HEK293 (cell line): Measurements from ENCODE around the gene RGS7.

Source experiments
- CTCF ChIA-PET: fragments of 350-600 bp; formaldehyde crosslinking; extraction: SDS; loops from one replicate; lab custom pipeline; 2021; ENCODE audit warnings: antibody characterized with exemption; lab: Yijun Ruan, JAX
- POLR2A ChIA-PET: fragments of 300-600 bp; formaldehyde crosslinking; extraction: SDS; loops from one replicate; lab custom pipeline; 2020; ENCODE audit warnings: antibody characterized with exemption, inconsistent platforms; lab: Yijun Ruan, JAX
- H3K27ac ChIP-seq: fragments of 200-500 bp; sonication (Bioruptor generic); 2 replicates; pipeline ENCODE4 v1.5.1; 2014; ENCODE audit warnings: low read depth, low read length, control low read depth, inconsistent platforms; ENCODE audit errors: extremely low read depth
- H3K36me3 ChIP-seq, 2 experiments: fragments of 200-500 bp in 1 of 2; sonication (Bioruptor generic) in 1 of 2; 1 replicate in 1 of 2; 2 replicates in 1 of 2; pipeline ENCODE4 v1.5.1; 2014 to 2017; ENCODE audit warnings: inconsistent platforms in 2 of 2, low read length in 2 of 2; ENCODE audit not compliant: control insufficient read depth in 2 of 2, insufficient read depth in 1 of 2
- H3K4me1 ChIP-seq: fragments of 200-500 bp; sonication (Bioruptor generic); 2 replicates; pipeline ENCODE4 v1.5.1; 2014; ENCODE audit warnings: mild to moderate bottlenecking, low read length, inconsistent platforms; ENCODE audit not compliant: control insufficient read depth, insufficient read depth
- H3K4me3 ChIP-seq: 2 replicates; pipeline ENCODE4 v1.5.1; 2011; ENCODE audit warnings: low read depth, mild to moderate bottlenecking, control low read depth, low read length, moderate library complexity
- H3K9me3 ChIP-seq: fragments of 200-500 bp; sonication (Bioruptor generic); 2 replicates; pipeline ENCODE4 v1.5.1; 2014; ENCODE audit warnings: low read depth, low read length, inconsistent platforms; ENCODE audit not compliant: control insufficient read depth, insufficient read depth
- SCRT1 ChIP-seq: fragments of 450-650 bp; formaldehyde crosslinking; IDR thresholded peaks from 2 replicates; pipeline ENCODE4 v1.5.1; 2016; ENCODE audit warnings: missing biosample characterization, missing genetic modification characterization, borderline replicate concordance
- ZBTB17 ChIP-seq: fragments of 450-650 bp; formaldehyde crosslinking; IDR thresholded peaks from 2 replicates; pipeline ENCODE4 v1.5.1; 2016; ENCODE audit warnings: missing biosample characterization, missing genetic modification characterization
- ZNF121 ChIP-seq: fragments of 450-650 bp; formaldehyde crosslinking; IDR thresholded peaks from 2 replicates; pipeline ENCODE4 v1.5.1; 2016; ENCODE audit warnings: missing biosample characterization, missing genetic modification characterization
- ZNF132 ChIP-seq: fragments of 450-650 bp; formaldehyde crosslinking; IDR thresholded peaks from 2 replicates; pipeline ENCODE4 v1.5.1; 2017; ENCODE audit warnings: missing biosample characterization, missing genetic modification characterization, borderline replicate concordance
- ZNF140 ChIP-seq: fragments of 450-650 bp; formaldehyde crosslinking; IDR thresholded peaks from 2 replicates; pipeline ENCODE4 v1.5.1; 2016; ENCODE audit warnings: missing biosample characterization, missing genetic modification characterization
- ZNF155 ChIP-seq: fragments of 450-650 bp; formaldehyde crosslinking; IDR thresholded peaks from 2 replicates; pipeline ENCODE4 v1.5.1; 2016; ENCODE audit warnings: missing biosample characterization, missing genetic modification characterization
- ZNF274 ChIP-seq, 2 experiments: fragments of 200-500 bp in 1 of 2; fragments of 450-650 bp in 1 of 2; sonication (Bioruptor generic) in 1 of 2; formaldehyde crosslinking in 1 of 2; IDR thresholded peaks; 2 replicates each; pipeline versions ENCODE4 v1.5.1 to v1.6.1; 2014 to 2016; ENCODE audit warnings: borderline replicate concordance in 1 of 2, inconsistent platforms in 1 of 2, low read length in 1 of 2, missing biosample characterization in 1 of 2, missing genetic modification characterization in 1 of 2
- ZNF324 ChIP-seq: fragments of 450-650 bp; formaldehyde crosslinking; IDR thresholded peaks from 2 replicates; pipeline ENCODE4 v1.5.1; 2016; ENCODE audit warnings: missing biosample characterization, missing genetic modification characterization
- ZNF341 ChIP-seq: fragments of 450-650 bp; formaldehyde crosslinking; IDR thresholded peaks from 2 replicates; pipeline ENCODE4; 2016; ENCODE audit warnings: low read depth, missing biosample characterization, missing genetic modification characterization
- ZNF37A ChIP-seq: fragments of 450-650 bp; IDR thresholded peaks from 2 replicates; pipeline ENCODE4 v1.5.1; 2018; ENCODE audit warnings: missing biosample characterization, missing genetic modification characterization
- ZNF391 ChIP-seq: fragments of 450-650 bp; formaldehyde crosslinking; IDR thresholded peaks from 2 replicates; pipeline ENCODE4 v1.5.1; 2016; ENCODE audit warnings: low read depth, missing biosample characterization, missing genetic modification characterization, borderline replicate concordance
- ZNF510 ChIP-seq: fragments of 450-650 bp; formaldehyde crosslinking; IDR thresholded peaks from 2 replicates; pipeline ENCODE4 v1.5.1; 2018; ENCODE audit warnings: mild to moderate bottlenecking, missing genetic modification characterization, missing biosample characterization; ENCODE audit not compliant: insufficient replicate concordance
- ZNF555 ChIP-seq: fragments of 450-650 bp; formaldehyde crosslinking; conservative IDR thresholded peaks from 2 replicates; pipeline ENCODE4 v1.5.1; 2017; ENCODE audit warnings: missing biosample characterization, mild to moderate bottlenecking, missing genetic modification characterization, inconsistent platforms
- ZNF677 ChIP-seq: fragments of 450-650 bp; IDR thresholded peaks from 2 replicates; pipeline ENCODE4 v1.5.0; 2018; ENCODE audit warnings: missing biosample characterization, mild to moderate bottlenecking, missing genetic modification characterization, moderate library complexity
- ZNF701 ChIP-seq: fragments of 450-650 bp; formaldehyde crosslinking; IDR thresholded peaks from 2 replicates; pipeline ENCODE4 v1.5.1; 2016; ENCODE audit warnings: missing biosample characterization, missing genetic modification characterization
- ZNF843 ChIP-seq: fragments of 450-650 bp; formaldehyde crosslinking; IDR thresholded peaks from 2 replicates; pipeline ENCODE4 v1.5.1; 2016; ENCODE audit warnings: missing biosample characterization, missing genetic modification characterization
- TF ChIP-seq, protein P1 (sequence below): sonication (generic); formaldehyde crosslinking; IDR thresholded peaks from 2 replicates; pipeline ENCODE4 v1.8.1; 2022; ENCODE audit warnings: mild to moderate bottlenecking, moderate library complexity, missing genetic modification reagents
- TF ChIP-seq, protein P2 (sequence below): IDR thresholded peaks from 2 replicates; pipeline ENCODE4 v1.6.1; 2011; ENCODE audit warnings: mild to moderate bottlenecking, low read depth, low read length, borderline replicate concordance
- TF ChIP-seq, protein P3 (sequence below): fragments of 450-650 bp; formaldehyde crosslinking; IDR thresholded peaks from 2 replicates; pipeline ENCODE4 v1.5.1; 2016; ENCODE audit warnings: missing biosample characterization, missing genetic modification characterization
- TF ChIP-seq, protein P4 (sequence below): fragments of 450-650 bp; formaldehyde crosslinking; IDR thresholded peaks from 2 replicates; pipeline ENCODE4 v1.5.1; 2016; ENCODE audit warnings: missing biosample characterization, missing genetic modification characterization, borderline replicate concordance
- TF ChIP-seq, protein P5 (sequence below): fragments of 450-650 bp; formaldehyde crosslinking; IDR thresholded peaks from 2 replicates; pipeline ENCODE4 v1.5.1; 2016; ENCODE audit warnings: missing biosample characterization, missing genetic modification characterization, low read depth

Gene RGS7

DNA sequence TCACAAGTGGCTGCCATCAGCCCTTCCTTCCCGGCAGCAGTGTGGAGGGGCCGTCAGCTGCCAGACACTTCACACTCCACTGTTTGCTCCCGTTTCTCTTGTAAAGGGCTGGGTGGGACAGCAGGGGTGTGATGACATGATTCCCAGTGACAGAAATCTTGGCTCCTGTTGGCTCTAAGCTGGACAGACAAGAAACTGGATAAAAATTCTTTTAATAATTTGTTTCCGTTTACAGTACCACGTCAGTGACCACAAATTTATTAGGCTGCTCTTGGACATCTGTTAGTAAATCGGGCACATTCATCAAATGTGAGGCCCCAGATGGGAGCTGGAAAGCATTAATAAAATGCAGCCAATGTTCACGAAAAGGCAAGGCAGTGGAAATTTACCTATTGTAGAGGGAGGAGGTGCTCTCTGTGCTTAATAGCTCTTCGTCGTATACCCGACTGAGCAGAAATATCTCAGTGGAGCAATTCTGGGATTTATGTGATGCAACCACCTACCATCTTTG lies 391.4 kb downstream of the RGS7 start:
- POLR2A ChIA-PET = no interaction called here
- CTCF ChIA-PET = interaction anchor here (0.5 to 2.4 kb wide), 6 partner anchors 19 to 498 kb away, joined by 3 to 15 read pairs (median 8); no protein-coding TSS in a partner anchor
- no peak for TF ChIP-seq SCRT1 (tag by site-specific recombination)
- no peak for TF ChIP-seq ZNF121
- no peak for TF ChIP-seq ZNF341
- TF ChIP-seq ZNF324 (tag by site-specific recombination) = no peak
- no peak for TF ChIP-seq ZNF155 (tag by site-specific recombination)
- TF ChIP-seq, protein P1, sequence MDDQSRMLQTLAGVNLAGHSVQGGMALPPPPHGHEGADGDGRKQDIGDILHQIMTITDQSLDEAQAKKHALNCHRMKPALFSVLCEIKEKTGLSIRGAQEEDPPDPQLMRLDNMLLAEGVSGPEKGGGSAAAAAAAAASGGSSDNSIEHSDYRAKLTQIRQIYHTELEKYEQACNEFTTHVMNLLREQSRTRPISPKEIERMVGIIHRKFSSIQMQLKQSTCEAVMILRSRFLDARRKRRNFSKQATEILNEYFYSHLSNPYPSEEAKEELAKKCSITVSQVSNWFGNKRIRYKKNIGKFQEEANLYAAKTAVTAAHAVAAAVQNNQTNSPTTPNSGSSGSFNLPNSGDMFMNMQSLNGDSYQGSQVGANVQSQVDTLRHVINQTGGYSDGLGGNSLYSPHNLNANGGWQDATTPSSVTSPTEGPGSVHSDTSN = no peak
- TF ChIP-seq, protein P2, sequence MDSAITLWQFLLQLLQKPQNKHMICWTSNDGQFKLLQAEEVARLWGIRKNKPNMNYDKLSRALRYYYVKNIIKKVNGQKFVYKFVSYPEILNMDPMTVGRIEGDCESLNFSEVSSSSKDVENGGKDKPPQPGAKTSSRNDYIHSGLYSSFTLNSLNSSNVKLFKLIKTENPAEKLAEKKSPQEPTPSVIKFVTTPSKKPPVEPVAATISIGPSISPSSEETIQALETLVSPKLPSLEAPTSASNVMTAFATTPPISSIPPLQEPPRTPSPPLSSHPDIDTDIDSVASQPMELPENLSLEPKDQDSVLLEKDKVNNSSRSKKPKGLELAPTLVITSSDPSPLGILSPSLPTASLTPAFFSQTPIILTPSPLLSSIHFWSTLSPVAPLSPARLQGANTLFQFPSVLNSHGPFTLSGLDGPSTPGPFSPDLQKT = no peak
- no peak for TF ChIP-seq ZNF391
- no peak for TF ChIP-seq ZBTB17
- TF ChIP-seq ZNF843 (tag by site-specific recombination) = no peak
- TF ChIP-seq ZNF510 (tag by site-specific recombination) = no peak
- TF ChIP-seq, protein P3, sequence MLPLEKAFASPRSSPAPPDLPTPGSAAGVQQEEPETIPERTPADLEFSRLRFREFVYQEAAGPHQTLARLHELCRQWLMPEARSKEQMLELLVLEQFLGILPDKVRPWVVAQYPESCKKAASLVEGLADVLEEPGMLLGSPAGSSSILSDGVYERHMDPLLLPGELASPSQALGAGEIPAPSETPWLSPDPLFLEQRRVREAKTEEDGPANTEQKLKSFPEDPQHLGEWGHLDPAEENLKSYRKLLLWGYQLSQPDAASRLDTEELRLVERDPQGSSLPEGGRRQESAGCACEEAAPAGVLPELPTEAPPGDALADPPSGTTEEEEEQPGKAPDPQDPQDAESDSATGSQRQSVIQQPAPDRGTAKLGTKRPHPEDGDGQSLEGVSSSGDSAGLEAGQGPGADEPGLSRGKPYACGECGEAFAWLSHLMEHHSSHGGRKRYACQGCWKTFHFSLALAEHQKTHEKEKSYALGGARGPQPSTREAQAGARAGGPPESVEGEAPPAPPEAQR (tag by site-specific recombination) = no peak

DNA sequence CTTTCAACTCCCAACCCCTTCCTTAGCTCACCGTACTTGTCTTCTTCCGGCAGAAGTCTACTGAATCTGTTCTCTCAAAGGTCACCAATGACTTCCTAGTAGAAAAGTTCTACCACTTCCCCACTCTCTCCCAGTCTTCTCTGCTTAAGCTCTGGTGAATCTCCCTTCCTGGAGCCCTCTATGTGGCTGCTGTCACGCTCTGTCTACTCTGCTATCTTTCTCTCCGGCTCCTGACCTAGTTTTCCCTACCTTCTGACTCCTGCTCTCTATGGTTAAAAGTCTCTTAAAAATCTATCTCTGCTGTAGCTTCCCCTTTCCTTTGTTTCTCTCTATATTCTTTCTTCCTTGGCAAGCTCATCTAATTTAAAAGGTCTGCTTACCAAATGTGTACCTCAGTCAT lies 394.9 kb downstream of the RGS7 start:
- no peaks in the 10 kb centered on the region for H3K4me1 ChIP-seq
- no peak overlapping the region for H3K27ac ChIP-seq
- CTCF ChIA-PET = interaction anchor here (0.6 to 1.2 kb wide), 4 partner anchors 20 to 230 kb away, joined by 3 to 5 read pairs (median 3); no protein-coding TSS in a partner anchor
- no peak overlapping the region for H3K4me3 ChIP-seq
- H3K36me3 ChIP-seq = no peaks in the 10 kb centered on the region
- TF ChIP-seq ZNF37A (tag by site-specific recombination) (no peak), ZNF132 (tag by site-specific recombination) (no peak), ZNF140 (no peak)
- TF ChIP-seq, all 188 proteins: peak for 0
- no peaks in the 10 kb centered on the region for H3K9me3 ChIP-seq
- POLR2A ChIA-PET = no interaction called here

More for the DNA sequence above, 391.4 kb downstream of the RGS7 start:
- Histone ChIP-seq H3K4me3 (no peak overlapping the region), H3K4me1 (no peaks in the 10 kb centered on the region), H3K9me3 (no peaks in the 10 kb centered on the region), H3K36me3 (no peaks in the 10 kb centered on the region), H3K27ac (no peak overlapping the region)

DNA sequence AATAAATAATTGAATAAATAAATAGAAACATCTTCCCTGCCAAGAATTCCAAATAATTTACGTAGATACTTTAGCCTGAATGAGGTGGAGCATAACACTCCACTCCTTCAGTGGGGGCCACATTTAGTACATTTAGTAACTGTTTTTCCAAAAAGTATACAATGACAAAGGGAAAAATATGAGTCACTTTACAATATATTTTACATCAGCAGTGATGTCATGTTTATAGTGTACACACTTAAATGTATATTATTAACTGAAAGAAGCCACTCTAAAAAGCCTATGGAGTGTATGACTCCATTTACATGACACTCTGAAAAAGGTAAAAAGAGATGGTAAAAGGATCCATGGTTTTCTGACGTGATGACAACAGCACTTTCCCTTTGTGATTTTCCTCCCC lies 400.6 kb downstream of the RGS7 start:
- H3K4me1 ChIP-seq = no peaks in the 10 kb centered on the region
- H3K27ac ChIP-seq = no peak overlapping the region
- no peaks in the 10 kb centered on the region for H3K36me3 ChIP-seq
- ChIA-PET CTCF (no interaction called here), POLR2A (no interaction called here)
- no peaks in the 10 kb centered on the region for H3K9me3 ChIP-seq
- H3K4me3 ChIP-seq = no peak overlapping the region
- TF ChIP-seq ZNF555 (tag by site-specific recombination) (no peak), ZNF677 (no peak), ZNF701 (no peak), ZNF274 (IDR thresholded peaks at IDR 0.05; ENCODE audit: low read length) (no peak), ZNF274 (tag by site-specific recombination; IDR thresholded peaks at IDR 0.05; ENCODE audit: borderline replicate concordance) (no peak)
- TF ChIP-seq, protein P4, sequence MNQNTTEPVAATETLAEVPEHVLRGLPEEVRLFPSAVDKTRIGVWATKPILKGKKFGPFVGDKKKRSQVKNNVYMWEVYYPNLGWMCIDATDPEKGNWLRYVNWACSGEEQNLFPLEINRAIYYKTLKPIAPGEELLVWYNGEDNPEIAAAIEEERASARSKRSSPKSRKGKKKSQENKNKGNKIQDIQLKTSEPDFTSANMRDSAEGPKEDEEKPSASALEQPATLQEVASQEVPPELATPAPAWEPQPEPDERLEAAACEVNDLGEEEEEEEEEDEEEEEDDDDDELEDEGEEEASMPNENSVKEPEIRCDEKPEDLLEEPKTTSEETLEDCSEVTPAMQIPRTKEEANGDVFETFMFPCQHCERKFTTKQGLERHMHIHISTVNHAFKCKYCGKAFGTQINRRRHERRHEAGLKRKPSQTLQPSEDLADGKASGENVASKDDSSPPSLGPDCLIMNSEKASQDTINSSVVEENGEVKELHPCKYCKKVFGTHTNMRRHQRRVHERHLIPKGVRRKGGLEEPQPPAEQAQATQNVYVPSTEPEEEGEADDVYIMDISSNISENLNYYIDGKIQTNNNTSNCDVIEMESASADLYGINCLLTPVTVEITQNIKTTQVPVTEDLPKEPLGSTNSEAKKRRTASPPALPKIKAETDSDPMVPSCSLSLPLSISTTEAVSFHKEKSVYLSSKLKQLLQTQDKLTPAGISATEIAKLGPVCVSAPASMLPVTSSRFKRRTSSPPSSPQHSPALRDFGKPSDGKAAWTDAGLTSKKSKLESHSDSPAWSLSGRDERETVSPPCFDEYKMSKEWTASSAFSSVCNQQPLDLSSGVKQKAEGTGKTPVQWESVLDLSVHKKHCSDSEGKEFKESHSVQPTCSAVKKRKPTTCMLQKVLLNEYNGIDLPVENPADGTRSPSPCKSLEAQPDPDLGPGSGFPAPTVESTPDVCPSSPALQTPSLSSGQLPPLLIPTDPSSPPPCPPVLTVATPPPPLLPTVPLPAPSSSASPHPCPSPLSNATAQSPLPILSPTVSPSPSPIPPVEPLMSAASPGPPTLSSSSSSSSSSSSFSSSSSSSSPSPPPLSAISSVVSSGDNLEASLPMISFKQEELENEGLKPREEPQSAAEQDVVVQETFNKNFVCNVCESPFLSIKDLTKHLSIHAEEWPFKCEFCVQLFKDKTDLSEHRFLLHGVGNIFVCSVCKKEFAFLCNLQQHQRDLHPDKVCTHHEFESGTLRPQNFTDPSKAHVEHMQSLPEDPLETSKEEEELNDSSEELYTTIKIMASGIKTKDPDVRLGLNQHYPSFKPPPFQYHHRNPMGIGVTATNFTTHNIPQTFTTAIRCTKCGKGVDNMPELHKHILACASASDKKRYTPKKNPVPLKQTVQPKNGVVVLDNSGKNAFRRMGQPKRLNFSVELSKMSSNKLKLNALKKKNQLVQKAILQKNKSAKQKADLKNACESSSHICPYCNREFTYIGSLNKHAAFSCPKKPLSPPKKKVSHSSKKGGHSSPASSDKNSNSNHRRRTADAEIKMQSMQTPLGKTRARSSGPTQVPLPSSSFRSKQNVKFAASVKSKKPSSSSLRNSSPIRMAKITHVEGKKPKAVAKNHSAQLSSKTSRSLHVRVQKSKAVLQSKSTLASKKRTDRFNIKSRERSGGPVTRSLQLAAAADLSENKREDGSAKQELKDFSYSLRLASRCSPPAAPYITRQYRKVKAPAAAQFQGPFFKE (tag by site-specific recombination) = no peak
- TF ChIP-seq, protein P5, sequence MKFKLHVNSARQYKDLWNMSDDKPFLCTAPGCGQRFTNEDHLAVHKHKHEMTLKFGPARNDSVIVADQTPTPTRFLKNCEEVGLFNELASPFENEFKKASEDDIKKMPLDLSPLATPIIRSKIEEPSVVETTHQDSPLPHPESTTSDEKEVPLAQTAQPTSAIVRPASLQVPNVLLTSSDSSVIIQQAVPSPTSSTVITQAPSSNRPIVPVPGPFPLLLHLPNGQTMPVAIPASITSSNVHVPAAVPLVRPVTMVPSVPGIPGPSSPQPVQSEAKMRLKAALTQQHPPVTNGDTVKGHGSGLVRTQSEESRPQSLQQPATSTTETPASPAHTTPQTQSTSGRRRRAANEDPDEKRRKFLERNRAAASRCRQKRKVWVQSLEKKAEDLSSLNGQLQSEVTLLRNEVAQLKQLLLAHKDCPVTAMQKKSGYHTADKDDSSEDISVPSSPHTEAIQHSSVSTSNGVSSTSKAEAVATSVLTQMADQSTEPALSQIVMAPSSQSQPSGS (tag by site-specific recombination) = peak; percentile 51
